ENCODE results near the gene KIAA1217.

The KIAA1217 gene

DNA sequence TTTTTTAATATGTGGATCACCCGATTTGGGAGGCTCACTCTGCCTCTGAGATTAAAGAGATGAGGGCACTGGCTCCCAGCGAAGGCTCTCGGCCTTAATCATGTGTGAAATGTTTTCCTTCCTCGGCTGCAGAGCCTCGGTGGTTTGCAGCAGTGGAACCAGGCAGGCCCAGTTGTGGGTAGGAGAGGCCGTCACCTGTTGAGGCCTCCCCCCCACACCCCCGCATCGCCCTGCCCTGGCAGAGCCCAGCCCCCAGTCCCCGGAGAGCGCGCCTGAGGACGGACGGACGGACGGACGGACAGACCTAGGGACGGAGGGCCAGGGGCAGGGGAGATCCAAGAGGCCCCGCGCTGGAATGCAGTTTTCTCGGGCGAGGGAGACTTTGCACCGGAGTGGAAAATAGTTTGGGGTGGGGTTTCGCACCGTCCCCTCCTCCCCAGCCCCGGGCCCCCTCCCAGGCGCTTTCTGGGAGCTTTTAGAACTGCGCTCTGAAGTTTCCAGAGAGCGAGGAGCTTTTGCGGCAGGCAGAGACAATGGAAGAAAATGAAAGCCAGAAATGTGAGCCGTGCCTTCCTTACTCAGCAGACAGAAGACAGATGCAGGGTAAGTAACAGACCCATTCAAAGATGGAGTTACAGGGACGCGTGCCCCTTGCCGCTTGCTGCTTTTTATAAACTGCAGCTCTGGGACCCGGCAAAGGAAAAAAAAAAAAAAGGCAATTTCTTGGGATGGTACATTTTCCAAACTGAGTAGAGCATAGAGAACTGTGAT is at the start of gene KIAA1217:
TSS of gene KIAA1217 (plus strand) at position 478 of the 771 bp plus-strand sequence. CDS start at position 534, 56 bp downstream.
- TF ChIP-seq, protein P1, sequence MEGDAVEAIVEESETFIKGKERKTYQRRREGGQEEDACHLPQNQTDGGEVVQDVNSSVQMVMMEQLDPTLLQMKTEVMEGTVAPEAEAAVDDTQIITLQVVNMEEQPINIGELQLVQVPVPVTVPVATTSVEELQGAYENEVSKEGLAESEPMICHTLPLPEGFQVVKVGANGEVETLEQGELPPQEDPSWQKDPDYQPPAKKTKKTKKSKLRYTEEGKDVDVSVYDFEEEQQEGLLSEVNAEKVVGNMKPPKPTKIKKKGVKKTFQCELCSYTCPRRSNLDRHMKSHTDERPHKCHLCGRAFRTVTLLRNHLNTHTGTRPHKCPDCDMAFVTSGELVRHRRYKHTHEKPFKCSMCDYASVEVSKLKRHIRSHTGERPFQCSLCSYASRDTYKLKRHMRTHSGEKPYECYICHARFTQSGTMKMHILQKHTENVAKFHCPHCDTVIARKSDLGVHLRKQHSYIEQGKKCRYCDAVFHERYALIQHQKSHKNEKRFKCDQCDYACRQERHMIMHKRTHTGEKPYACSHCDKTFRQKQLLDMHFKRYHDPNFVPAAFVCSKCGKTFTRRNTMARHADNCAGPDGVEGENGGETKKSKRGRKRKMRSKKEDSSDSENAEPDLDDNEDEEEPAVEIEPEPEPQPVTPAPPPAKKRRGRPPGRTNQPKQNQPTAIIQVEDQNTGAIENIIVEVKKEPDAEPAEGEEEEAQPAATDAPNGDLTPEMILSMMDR (IDR thresholded peaks at IDR 0.05; ENCODE audit: low read length), result no peak
- no peak for TF ChIP-seq EZH2 (IDR thresholded peaks at IDR 0.05; ENCODE audit: borderline replicate concordance, low read length)
- H3K27ac ChIP-seq (ENCODE audit: low read depth, low read length, poor library complexity, severe bottlenecking), result no peak within 1 kb of the TSS
- H3F3A ChIP-seq (ENCODE audit: insufficient read depth, low read length), result no peaks in the 10 kb centered on the region

DNA sequence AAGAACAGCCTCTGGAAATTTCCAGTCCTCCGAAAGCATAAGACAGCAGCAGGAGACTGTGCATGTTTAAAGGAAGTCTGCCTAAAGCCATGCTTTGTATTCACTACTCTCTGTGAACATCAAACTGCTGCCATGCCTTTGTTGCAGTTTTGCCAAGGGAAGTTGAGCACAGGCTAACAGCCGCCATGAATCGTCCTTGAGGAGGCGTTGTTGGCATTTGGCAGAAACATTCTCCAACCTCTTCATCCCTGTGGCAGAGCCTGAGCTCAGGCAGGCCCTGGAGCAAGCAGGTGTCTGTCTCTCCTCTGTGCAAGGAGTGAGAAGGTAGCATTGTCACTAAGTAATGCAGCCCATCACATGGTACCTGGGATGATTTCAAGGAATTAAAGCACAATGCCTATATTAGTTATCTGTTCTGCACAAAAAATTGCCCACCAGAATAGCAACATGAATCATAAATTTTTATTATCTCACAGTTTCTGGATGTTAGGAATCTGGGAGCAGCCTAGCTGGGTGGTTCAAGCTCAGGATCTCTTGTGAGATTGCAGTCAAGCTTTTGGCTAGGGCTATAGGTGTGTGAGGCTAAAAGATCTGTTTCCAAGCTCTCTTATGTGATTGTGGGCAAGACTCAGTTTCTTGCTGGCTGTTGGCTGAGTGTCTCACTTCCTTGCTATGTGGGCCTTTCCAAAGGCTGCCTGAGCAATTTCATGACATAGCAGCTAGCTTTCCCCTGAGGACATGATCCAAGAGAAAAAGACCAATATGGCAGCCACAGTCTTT is 46.5 kb upstream of the KIAA1217 start:
- H3K4me2 ChIP-seq (ENCODE audit: low read length), result no peak overlapping the region

More for the DNA sequence above, at the start of gene KIAA1217:
- Histone ChIP-seq H3K79me2 (ENCODE audit: insufficient read depth, low read length) (no peaks in the 10 kb centered on the region), H4K20me1 (ENCODE audit: insufficient read depth, low read length) (no peaks in the 10 kb centered on the region), H3K4me2 (ENCODE audit: low read length) (no peak within 1 kb of the TSS), H3K4me3 (ENCODE audit: low read depth, low read length, poor library complexity, severe bottlenecking) (no peak within 1 kb of the TSS), H3K4me1 (ENCODE audit: insufficient read depth, low read length, severe bottlenecking) (no peaks in the 10 kb centered on the region), H3K36me3 (ENCODE audit: insufficient read depth, low read length) (no peaks in the 10 kb centered on the region), H3K27me3 (ENCODE audit: insufficient read depth, low read length) (no peaks in the 10 kb centered on the region), H3K9ac (ENCODE audit: low read length) (no peak within 1 kb of the TSS), H3K9me3 (ENCODE audit: low read length) (no peaks in the 10 kb centered on the region), H3K9me2 (ENCODE audit: low read depth, low read length) (no peaks in the 10 kb centered on the region), H2AFZ (ENCODE audit: low read length) (no peak within 1 kb of the TSS)

DNA sequence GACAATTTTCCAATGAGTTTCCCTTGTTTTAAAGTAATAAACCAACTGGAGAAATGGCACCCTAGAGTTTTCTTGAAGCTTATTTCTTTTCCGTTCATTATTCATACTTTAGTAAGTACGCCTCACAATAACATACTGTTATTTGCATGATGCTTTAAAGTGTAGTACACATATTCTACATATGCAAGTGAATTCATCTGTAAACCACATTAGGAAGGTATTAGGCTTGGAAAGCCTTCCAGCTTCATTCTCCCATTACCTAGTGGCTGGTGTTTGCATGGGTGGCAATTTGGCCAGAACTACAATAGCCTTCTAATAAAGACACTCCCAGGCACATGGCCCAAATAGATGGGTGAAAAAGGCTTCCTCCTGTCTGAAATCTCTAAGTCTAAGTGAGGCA is 45.5 kb upstream of the KIAA1217 start:
- H4K20me1 ChIP-seq (ENCODE audit: insufficient read depth, low read length), result no peaks in the 10 kb centered on the region
- H3K79me2 ChIP-seq (ENCODE audit: insufficient read depth, low read length), result no peaks in the 10 kb centered on the region
- H3K36me3 ChIP-seq (ENCODE audit: insufficient read depth, low read length), result no peaks in the 10 kb centered on the region
- TF ChIP-seq, protein P1 (IDR thresholded peaks at IDR 0.05; ENCODE audit: low read length), result no peak
- TF ChIP-seq EZH2 (IDR thresholded peaks at IDR 0.05; ENCODE audit: borderline replicate concordance, low read length), result no peak
- no peaks in the 10 kb centered on the region for H3K4me1 ChIP-seq (ENCODE audit: insufficient read depth, low read length, severe bottlenecking)
- no peaks in the 10 kb centered on the region for H3K9me2 ChIP-seq (ENCODE audit: low read depth, low read length)
- no peak overlapping the region for H3K27ac ChIP-seq (ENCODE audit: low read depth, low read length, poor library complexity, severe bottlenecking)
- no peak overlapping the region for H3K4me2 ChIP-seq (ENCODE audit: low read length)
- no peak overlapping the region for H2AFZ ChIP-seq (ENCODE audit: low read length)
- no peaks in the 10 kb centered on the region for H3K9me3 ChIP-seq (ENCODE audit: low read length)
- H3K4me3 ChIP-seq (ENCODE audit: low read depth, low read length, poor library complexity, severe bottlenecking), result no peak overlapping the region
- H3K27me3 ChIP-seq (ENCODE audit: insufficient read depth, low read length), result no peaks in the 10 kb centered on the region
- no peaks in the 10 kb centered on the region for H3F3A ChIP-seq (ENCODE audit: insufficient read depth, low read length)
- H3K9ac ChIP-seq (ENCODE audit: low read length), result no peak overlapping the region

More for the DNA sequence above, 46.5 kb upstream of the KIAA1217 start:
- no peaks in the 10 kb centered on the region for H3K4me1 ChIP-seq (ENCODE audit: insufficient read depth, low read length, severe bottlenecking)
- TF ChIP-seq, protein P1 (IDR thresholded peaks at IDR 0.05; ENCODE audit: low read length), result no peak
- TF ChIP-seq EZH2 (IDR thresholded peaks at IDR 0.05; ENCODE audit: borderline replicate concordance, low read length), result no peak
- no peak overlapping the region for H2AFZ ChIP-seq (ENCODE audit: low read length)
- no peak overlapping the region for H3K4me3 ChIP-seq (ENCODE audit: low read depth, low read length, poor library complexity, severe bottlenecking)
- no peaks in the 10 kb centered on the region for H3F3A ChIP-seq (ENCODE audit: insufficient read depth, low read length)
- H3K79me2 ChIP-seq (ENCODE audit: insufficient read depth, low read length), result no peaks in the 10 kb centered on the region
- H3K27ac ChIP-seq (ENCODE audit: low read depth, low read length, poor library complexity, severe bottlenecking), result no peak overlapping the region
- H3K36me3 ChIP-seq (ENCODE audit: insufficient read depth, low read length), result no peaks in the 10 kb centered on the region
- H3K27me3 ChIP-seq (ENCODE audit: insufficient read depth, low read length), result no peaks in the 10 kb centered on the region
- H3K9ac ChIP-seq (ENCODE audit: low read length), result no peak overlapping the region
- H3K9me2 ChIP-seq (ENCODE audit: low read depth, low read length), result no peaks in the 10 kb centered on the region
- no peaks in the 10 kb centered on the region for H4K20me1 ChIP-seq (ENCODE audit: insufficient read depth, low read length)
- no peaks in the 10 kb centered on the region for H3K9me3 ChIP-seq (ENCODE audit: low read length)
